WERI-Rb-1 (cell line): ENCODE measurements around the gene PRAMEF1.

Experiments
- DNase-seq: peaks from one replicate; pipeline ENCODE4 v3.0.0-alpha.2; 2020
- H3K27ac ChIP-seq: fragments of 250-450 bp; sonication (Bioruptor Pico); 2 replicates; pipeline ENCODE4 v1.5.1; 2020; ENCODE audit warnings: mild to moderate bottlenecking, moderate library complexity
- H3K27me3 ChIP-seq: fragments of 250-450 bp; sonication (Bioruptor Pico); 2 replicates; pipeline ENCODE4 v1.5.1; 2021; ENCODE audit warnings: mild to moderate bottlenecking, low read depth, moderate library complexity; ENCODE audit not compliant: insufficient read depth, severe bottlenecking
- H3K36me3 ChIP-seq: fragments of 250-450 bp; sonication (Bioruptor Pico); 2 replicates; pipeline ENCODE4 v1.5.1; 2020; ENCODE audit warnings: mild to moderate bottlenecking, moderate library complexity
- H3K4me3 ChIP-seq: 2 replicates; pipeline ENCODE4 v1.5.1; 2011; ENCODE audit warnings: low read depth, mild to moderate bottlenecking, control low read depth, low read length
- H3K9me3 ChIP-seq: fragments of 250-450 bp; sonication (Bioruptor Pico); 2 replicates; pipeline ENCODE4 v1.5.1; 2021; ENCODE audit warnings: mild to moderate bottlenecking, moderate library complexity; ENCODE audit not compliant: severe bottlenecking
- TF ChIP-seq, protein P1 (sequence below): IDR thresholded peaks from 2 replicates; pipeline ENCODE4 v1.5.1; 2011; ENCODE audit warnings: low read depth, mild to moderate bottlenecking, control low read depth, inconsistent platforms, low read length

PRAMEF1 gene

DNA sequence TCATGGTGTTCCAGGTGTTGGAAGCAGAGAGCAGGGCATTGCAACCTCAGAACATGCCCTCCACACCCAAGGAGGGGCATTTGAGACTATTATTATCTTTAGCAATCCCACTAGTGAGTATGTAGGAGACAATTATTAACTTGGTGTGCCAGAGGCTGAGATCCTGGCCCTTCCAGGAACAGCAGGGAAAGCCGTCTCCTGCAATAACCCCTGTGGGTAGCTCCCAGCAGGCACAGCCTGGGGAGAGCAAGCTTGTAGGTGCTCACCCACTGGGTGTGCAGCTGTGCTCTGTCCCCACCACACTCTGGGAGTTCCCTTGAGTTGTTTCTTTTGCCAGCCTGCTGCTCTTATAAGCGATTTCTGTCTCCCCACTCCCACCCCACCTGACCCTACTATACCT, 34.9 kb upstream of the PRAMEF1 start:
- Histone ChIP-seq H3K27me3 (peaks cover 86% of the 10 kb centered on the region), H3K36me3 (no peaks in the 10 kb centered on the region), H3K9me3 (no peaks in the 10 kb centered on the region), H3K4me3 (no peak overlapping the region), H3K27ac (no peak overlapping the region)
- no peak for DNase-seq
- TF ChIP-seq, protein P1, sequence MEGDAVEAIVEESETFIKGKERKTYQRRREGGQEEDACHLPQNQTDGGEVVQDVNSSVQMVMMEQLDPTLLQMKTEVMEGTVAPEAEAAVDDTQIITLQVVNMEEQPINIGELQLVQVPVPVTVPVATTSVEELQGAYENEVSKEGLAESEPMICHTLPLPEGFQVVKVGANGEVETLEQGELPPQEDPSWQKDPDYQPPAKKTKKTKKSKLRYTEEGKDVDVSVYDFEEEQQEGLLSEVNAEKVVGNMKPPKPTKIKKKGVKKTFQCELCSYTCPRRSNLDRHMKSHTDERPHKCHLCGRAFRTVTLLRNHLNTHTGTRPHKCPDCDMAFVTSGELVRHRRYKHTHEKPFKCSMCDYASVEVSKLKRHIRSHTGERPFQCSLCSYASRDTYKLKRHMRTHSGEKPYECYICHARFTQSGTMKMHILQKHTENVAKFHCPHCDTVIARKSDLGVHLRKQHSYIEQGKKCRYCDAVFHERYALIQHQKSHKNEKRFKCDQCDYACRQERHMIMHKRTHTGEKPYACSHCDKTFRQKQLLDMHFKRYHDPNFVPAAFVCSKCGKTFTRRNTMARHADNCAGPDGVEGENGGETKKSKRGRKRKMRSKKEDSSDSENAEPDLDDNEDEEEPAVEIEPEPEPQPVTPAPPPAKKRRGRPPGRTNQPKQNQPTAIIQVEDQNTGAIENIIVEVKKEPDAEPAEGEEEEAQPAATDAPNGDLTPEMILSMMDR, result no peak

DNA sequence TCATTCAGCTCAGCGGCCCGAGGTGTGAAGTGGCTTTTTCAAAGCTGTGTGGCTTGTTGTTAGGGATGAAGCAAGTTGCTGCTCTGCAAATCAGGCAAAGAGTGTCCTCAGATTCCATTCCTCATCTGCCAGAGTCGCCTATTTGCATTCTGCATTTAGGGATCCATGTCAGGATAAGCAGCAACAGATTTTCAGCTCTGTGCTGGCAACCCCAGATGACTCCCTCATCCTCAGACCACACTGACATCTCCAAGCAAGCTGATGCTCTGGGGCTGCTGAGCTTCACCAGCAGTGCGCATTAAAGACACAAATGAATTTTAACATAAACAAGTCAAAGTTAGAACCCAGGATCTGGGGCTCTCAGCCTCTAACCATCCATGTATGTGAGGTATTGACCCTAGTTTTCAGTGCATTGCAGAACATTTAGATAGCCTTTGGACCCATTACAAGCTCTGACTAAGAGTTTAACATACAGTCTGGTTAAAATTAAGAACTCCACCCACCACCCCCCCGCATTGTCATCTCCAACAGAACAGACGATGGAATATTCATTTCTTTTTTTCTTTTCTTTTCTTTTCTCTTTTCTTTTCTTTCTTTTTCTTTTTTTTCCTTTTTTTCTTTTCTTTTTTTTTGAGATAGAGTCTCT, 34.3 kb upstream of the PRAMEF1 start:
- H3K36me3 ChIP-seq, result no peaks in the 10 kb centered on the region
- peaks cover 88% of the 10 kb centered on the region for H3K27me3 ChIP-seq
- no peak for DNase-seq
- no peaks in the 10 kb centered on the region for H3K9me3 ChIP-seq
- H3K27ac ChIP-seq, result no peak overlapping the region
- H3K4me3 ChIP-seq, result no peak overlapping the region
- TF ChIP-seq, protein P1, result no peak

DNA sequence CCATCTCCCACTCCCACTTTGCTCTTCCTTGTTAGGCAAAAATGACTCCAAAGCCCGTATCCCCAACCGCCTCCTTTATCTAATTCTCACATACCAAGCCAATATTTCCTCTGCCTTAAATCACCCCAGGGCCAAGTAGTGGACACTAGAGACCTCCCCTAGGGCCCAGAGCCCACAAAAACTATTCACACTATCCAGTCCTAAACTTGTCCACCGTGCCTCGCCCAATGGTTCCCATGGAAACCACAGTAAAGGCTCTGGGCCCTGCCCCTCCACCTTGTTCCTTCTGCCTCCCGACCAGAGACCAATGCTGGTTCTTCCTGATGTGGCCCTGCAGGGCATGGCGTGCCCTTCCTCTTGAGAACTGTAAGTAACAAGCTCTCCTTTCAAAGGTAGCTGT, 33.4 kb upstream of the PRAMEF1 start:
- no peak for DNase-seq
- H3K27ac ChIP-seq, result no peak overlapping the region
- peaks cover 86% of the 10 kb centered on the region for H3K27me3 ChIP-seq
- H3K4me3 ChIP-seq, result no peak overlapping the region
- no peaks in the 10 kb centered on the region for H3K36me3 ChIP-seq
- TF ChIP-seq, protein P1, result no peak
- H3K9me3 ChIP-seq, result no peaks in the 10 kb centered on the region

DNA sequence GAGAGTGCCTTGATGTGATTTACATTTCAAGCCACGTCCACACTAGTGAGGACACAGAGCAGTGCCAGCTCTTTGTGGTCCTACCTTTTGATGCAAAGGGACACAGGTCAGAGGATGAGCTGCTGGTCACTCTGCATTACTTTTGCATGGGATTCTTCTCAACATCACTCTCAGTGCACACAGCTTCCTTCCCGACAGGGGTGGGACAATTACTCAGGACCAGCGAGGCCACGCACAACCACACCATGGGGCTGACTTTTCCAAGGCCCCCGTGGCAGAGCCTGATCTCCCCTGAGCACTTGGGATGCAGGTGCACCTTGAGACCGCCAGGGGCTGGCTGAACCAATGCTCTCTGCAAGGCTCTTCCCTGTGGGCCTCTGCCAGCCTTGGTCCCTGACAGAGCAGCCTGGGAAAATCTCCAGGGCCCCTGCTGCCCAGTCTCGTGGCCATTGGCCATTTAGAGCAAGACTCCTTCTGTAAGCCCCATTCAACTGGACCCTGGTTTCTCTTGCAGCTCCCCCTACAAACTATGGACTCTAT, 30.9 kb upstream of the PRAMEF1 start:
- no peak overlapping the region for H3K27ac ChIP-seq
- no peaks in the 10 kb centered on the region for H3K9me3 ChIP-seq
- TF ChIP-seq, protein P1, result peak; percentile 59
- no peaks in the 10 kb centered on the region for H3K36me3 ChIP-seq
- peak; percentile 12 for DNase-seq
- peaks cover 85% of the 10 kb centered on the region for H3K27me3 ChIP-seq
- H3K4me3 ChIP-seq, result no peak overlapping the region

DNA sequence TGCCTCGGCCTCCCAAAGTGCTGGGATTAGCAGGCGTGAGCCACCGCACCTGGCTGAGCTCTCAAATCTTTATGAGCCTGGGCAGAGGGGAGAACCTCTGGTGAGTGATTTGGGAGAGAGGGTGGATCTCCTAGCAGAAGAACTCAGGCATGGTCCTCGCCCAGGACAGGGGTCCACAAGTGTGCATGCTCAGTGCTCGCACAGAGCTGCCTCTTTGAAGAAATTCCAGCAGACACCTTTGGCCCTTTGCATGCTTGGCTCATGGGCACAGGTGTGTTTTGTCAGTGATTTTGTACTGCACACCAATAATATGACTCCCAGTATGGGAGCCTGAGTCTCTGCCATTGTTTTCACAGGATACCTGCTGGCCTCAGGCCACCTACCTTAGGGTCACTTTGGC, 29.4 kb upstream of the PRAMEF1 start:
- Histone ChIP-seq H3K27me3 (peaks cover 82% of the 10 kb centered on the region), H3K4me3 (no peak overlapping the region), H3K27ac (no peak overlapping the region), H3K9me3 (no peaks in the 10 kb centered on the region), H3K36me3 (no peaks in the 10 kb centered on the region)
- no peak for DNase-seq
- TF ChIP-seq, protein P1, result no peak

DNA sequence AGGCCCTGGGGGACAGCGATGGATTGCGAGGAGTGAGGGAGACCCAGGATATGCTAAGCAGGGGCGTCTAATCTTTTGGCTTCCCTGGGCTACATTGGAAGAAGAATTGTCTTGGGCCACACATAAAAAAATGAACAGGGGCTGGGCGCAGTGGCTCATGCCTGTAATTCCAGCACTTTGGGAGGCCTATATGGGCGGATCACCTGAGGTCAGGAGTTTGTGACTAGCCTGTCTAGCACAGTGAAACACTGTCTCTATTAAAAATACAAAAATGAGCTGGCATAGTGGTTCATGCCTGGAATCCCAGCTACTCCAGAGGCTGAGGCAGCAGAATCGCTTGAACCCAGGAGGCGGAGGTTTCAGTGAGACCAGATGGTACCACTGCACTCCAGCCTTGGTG, 28.4 kb upstream of the PRAMEF1 start:
- H3K27me3 ChIP-seq, result peaks cover 82% of the 10 kb centered on the region
- H3K9me3 ChIP-seq, result no peaks in the 10 kb centered on the region
- DNase-seq, result no peak
- no peaks in the 10 kb centered on the region for H3K36me3 ChIP-seq
- H3K27ac ChIP-seq, result no peak overlapping the region
- no peak overlapping the region for H3K4me3 ChIP-seq
- TF ChIP-seq, protein P1, result no peak
